D721Med (cell line): Measurements from ENCODE around the gene CARD8.

ENCODE experiments used
- DNase-seq: peaks from one replicate; pipeline ENCODE4 v3.0.0; 2011; ENCODE audit warnings: low spot score; ENCODE audit not compliant: insufficient read length
- FAIRE-seq: peaks from 2 replicates; lab custom pipeline; 2011; peaks lifted over from hg19 to GRCh38; lab: Jason Lieb, UNC
- TF ChIP-seq, protein P1 (sequence below): IDR thresholded peaks from 2 replicates; pipeline ENCODE4 v1.5.1; 2012; ENCODE audit warnings: mild to moderate bottlenecking, control low read depth; ENCODE audit not compliant: insufficient read depth; ENCODE audit errors: missing control alignments

The CARD8 gene

DNA sequence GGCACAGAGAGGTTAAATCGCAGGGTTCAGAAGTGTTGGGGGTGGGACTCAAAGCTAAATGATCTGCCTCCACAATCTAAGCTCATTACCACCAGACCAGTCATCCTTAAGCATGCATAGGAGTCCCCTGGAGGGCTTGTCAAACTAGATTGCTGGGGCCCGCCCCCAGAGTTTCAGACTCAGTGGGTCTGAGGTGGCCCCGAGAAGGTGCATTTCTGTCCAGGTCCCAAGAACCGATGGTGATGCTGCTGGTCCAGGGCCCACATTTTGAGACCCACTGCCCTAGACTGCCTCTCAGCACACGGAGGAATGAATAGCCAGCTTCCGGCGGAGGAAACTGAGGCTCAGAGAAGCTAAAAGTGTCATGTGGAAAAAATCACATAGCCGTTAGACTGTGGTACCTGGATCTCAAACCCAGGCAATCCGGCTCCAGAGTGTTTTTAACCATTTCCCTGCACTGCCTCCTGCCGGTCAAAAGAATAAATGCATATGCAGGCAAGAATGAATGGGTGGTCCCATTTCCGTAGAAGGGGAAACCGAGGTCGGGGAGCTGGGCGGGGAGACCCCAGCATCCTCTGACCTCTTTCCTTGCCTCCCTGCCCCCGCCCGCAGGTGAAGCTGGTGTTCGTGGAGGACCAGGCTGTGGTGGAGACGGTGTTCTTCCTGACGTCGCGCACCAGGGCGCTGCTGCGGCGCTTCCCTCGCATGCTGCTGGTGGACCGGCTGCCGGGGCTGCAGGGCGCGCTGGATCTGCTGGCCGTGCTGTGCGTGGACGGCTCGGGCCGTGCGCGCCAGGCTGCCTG lies 61.5 kb downstream of the CARD8 start:
- TF ChIP-seq, protein P1, sequence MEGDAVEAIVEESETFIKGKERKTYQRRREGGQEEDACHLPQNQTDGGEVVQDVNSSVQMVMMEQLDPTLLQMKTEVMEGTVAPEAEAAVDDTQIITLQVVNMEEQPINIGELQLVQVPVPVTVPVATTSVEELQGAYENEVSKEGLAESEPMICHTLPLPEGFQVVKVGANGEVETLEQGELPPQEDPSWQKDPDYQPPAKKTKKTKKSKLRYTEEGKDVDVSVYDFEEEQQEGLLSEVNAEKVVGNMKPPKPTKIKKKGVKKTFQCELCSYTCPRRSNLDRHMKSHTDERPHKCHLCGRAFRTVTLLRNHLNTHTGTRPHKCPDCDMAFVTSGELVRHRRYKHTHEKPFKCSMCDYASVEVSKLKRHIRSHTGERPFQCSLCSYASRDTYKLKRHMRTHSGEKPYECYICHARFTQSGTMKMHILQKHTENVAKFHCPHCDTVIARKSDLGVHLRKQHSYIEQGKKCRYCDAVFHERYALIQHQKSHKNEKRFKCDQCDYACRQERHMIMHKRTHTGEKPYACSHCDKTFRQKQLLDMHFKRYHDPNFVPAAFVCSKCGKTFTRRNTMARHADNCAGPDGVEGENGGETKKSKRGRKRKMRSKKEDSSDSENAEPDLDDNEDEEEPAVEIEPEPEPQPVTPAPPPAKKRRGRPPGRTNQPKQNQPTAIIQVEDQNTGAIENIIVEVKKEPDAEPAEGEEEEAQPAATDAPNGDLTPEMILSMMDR = peak; percentile 53
- FAIRE-seq = no peak
- DNase-seq = no peak

DNA sequence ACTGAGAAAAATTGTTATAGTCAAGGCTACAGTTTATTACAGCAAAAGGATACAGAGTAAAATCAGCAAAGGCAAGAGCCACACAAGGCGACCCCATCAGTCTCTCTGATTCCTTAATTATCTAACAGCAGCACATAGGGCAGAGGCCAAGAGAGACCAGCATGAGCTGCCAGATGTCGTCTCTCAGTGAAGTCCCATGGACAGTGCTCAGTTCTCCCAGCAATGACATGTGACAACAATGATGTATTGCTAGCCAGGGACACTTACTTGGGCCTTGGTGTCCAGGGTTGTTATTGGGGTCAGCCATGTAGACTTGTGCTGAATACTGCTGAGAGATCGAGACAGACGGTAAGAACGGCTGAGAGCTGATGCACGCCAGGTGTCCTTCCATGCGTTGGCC lies 63.0 kb downstream of the CARD8 start:
- DNase-seq (no peak), FAIRE-seq (no peak)

DNA sequence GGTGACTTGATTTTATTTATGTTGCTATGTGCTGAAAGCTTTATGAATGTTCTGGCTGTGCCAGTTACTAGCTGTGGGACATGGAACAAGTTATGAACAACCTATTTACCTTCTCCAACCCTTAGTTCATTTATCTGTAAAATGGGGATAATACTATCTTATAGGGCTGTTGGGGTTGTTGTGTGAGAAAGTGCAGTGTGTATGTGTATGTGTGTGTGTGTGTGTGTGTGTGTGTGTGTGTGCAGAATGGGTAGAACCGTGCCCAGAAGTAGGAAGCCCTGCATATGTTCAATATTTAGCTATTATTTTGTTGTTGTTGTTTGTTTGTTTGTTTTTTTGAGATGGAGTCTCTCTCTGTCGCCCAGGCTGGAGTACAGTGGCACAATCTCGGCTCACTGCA lies 64.8 kb downstream of the CARD8 start:
- FAIRE-seq (no peak), DNase-seq (no peak)
- TF ChIP-seq, protein P1 = no peak

More for the DNA sequence above, 63.0 kb downstream of the CARD8 start:
- TF ChIP-seq, protein P1 = no peak

DNA sequence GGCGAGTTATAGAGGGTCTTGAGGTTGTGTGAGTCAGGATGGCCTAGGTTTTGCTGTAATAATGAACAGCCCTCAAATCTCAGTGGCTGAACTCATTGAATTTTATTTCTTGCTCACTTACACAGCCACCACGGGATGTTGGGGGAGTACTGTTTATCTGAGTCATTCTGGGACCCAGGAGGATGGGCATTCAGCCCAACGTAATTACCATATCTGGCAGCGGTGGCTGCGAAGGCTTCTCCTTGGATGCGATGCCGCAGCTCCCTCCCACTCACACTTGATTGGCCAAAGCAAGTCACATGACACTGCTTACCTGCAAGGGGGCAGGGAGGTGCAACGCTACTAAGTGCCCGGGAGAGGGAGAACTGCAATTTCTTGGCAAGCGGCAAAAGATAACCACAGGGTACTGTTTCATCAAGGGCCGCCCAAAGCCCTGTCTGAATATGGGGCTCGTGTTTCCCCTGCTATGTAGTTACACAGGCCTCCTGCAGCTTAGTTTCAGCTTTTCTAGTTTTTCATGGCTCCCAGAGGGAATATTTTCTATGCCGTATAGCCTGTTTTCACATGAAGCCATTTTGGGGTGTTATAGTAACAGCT lies 65.3 kb downstream of the CARD8 start:
- DNase-seq (no peak), FAIRE-seq (no peak)
- TF ChIP-seq, protein P1 = no peak

DNA sequence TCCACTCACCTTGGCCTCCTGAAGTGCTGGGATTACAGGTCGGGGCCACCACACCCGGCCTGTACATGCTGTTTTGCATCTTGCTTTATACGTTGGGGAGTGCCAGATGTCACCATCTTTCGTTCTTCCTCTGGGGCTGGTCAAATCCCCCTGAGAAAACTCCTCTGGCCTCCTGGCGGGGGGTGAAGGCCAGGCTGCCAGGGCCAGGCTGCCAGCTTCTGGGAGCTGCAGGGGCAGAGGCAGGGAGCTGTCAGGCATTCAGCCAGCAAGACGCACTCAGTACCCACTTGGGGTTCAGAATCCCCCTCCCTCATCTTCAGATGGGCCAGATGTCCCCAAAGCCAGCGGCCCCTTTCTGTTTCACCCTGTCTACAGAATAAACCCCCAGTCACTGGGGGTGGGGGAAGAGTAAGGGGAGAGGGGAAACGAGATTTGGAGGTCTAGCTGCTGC lies 69.1 kb downstream of the CARD8 start:
- TF ChIP-seq, protein P1 = no peak
- FAIRE-seq = no peak
- no peak for DNase-seq

DNA sequence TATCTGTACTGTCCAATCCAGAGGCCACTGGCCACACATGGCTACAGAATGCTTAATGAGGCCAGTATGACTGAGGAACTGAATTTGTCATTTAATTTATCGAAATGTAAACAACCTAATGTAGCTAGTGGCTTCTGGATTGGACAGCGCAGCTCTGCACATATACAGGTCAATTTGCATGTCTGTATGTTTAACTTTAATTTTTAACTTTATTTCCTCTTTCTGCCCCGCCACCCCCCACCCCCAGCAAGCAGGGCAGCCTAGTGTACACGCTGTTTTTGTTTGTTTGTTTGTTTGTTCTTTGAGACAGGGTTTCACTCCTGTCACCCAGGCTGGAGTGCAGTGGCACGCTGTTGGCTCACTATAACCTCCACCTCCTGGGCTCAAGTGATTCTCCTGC lies 69.7 kb downstream of the CARD8 start:
- FAIRE-seq (no peak), DNase-seq (no peak)
- TF ChIP-seq, protein P1 = no peak

DNA sequence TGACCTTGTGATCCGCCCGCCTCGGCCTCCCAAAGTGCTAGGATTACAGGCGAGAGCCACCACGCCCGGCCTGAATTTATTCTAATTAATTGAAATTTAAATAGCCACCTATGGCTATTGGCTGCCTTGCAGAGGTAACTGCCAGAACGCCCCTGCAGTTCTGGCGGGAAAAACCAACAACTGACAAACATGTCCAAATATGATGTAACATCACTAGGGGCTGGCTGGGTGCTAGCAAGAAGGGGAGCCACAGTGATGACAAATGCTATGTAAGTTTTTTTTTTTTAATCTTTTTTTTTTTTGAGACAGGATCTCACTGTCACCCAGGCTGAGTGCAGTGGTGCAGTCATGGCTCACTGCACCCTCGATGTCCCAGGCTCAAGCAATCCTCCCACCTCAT lies 72.4 kb downstream of the CARD8 start:
- no peak for FAIRE-seq
- no peak for DNase-seq
- TF ChIP-seq, protein P1 = no peak
